ENCODE measurements around the gene ZNF536.
"Not testable (repeated sequence)": the region's sequence is repeated elsewhere in the genome, so short reads cannot be mapped to it uniquely, and the experiment has no call there.

The ZNF536 gene

DNA sequence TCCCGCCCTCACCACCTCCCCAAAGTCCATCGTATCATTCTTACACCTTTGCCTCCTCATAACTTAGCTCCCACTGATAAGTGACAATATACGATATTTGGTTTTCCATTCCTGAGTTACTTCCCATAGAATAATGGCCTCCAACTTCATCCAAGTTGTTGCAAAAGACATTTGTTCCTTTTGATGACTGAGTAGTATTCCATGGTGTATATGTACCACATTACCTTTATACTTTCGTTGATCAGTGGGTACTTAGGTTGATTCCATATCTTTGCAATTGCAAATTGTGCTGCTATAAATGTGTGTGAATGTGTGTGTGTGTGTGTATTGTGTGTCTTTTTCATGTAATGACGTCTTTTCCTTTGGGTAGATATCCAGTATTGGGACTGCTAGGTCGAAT, 109.6 kb downstream of the ZNF536 start:
- DNase-seq (ENCODE audit: low read depth, low spot score): no peak

DNA sequence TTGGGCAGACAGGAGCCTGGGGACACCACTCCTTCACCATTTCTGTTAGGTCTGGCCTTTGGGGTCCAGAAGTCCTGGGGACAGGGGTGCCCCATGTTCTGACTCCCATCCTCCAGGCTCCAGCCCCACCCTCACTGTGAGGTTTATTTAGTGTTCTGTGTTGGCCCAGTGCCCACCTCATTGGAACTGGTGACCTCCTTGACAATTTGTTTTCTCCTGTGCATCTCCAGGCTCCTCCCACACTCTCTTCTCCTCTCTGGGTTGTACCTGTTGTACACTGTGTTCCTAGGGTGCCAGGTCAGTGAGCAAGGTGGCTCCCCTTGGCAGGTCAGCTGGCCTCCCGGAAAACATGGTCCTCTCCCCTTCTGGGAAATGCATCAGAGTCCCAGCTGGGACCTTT, 110.8 kb downstream of the ZNF536 start:
- DNase-seq (ENCODE audit: low read depth, low spot score): no peak

DNA sequence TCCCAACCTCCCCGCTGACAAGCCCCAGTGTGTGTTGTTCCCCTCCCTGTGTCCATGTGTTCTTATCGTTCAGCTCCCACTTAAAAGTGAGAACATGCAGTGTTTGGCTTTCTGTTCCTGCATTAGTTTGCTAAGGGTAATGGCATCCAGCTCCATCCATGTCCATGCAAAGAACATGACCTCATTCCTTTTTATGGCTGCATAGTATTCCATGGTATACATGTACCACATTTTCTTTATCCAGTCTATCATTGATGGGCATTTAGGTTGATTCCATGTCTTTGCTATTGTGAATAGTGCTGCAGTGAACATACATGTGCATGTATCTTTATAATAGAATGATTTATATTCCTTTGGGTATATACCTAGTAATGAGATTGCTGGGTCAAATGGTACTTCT, 114.1 kb downstream of the ZNF536 start:
- not testable (repeated sequence) for DNase-seq (ENCODE audit: low read depth, low spot score)

DNA sequence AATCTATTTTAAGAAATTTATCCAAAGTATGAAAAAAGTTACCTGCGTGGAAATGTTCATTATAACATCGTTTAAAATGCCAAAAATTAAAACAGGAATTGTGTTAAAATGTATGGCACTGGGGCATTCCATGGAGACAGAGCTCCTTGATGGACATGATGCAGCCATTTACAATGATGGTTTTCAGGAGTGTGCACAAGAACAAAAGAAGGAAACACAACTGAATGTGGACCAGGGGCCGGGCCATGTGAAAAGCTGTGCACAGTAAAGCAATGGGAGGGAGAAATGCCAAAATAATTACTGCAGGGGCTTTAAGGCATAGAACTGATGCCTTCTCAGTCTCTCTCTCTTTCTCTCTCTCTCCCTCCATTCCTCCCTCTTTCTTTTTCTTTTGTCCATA, 115.0 kb downstream of the ZNF536 start:
- DNase-seq (ENCODE audit: low read depth, low spot score): no peak

DNA sequence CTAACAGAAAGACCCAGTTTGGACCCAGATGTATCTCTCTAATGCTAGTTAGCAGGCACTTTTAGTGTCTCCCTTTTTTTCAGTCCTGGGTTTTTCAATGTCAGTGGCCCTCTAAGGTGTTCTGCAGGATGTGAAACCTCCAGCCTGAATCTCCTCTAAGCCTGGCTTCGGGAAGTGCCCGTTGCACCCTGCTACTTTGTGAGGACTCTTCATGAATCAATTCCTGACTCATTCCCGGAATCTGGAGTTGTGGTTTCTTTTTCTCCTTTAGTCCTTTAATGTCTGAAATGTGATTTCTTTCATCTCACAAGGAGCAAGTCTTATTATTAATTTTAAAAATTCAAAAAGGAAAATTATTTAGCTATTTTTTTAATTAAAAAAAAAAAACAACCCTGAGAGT, 116.0 kb downstream of the ZNF536 start:
- DNase-seq (ENCODE audit: low read depth, low spot score): no peak

DNA sequence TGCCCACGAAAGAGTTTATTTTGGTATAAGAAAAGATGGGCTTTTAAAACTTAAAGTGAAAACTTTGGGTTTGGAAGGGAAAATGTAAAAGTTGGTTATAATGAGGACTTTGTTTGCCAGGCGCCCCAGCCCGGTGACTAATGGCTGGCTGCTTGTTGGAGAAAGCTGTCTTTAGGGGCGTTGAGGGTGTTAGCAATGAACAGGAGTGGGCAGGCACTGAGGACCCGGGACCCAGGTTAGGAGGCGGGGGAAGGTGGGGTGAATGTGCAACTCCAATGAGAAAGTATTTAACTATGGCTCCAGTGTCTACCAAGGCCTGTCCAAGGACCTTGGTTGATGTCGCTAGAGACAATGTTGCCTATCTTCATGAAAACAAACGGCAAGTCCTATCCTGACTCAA, 118.6 kb downstream of the ZNF536 start:
- DNase-seq (ENCODE audit: low read depth, low spot score): no peak

DNA sequence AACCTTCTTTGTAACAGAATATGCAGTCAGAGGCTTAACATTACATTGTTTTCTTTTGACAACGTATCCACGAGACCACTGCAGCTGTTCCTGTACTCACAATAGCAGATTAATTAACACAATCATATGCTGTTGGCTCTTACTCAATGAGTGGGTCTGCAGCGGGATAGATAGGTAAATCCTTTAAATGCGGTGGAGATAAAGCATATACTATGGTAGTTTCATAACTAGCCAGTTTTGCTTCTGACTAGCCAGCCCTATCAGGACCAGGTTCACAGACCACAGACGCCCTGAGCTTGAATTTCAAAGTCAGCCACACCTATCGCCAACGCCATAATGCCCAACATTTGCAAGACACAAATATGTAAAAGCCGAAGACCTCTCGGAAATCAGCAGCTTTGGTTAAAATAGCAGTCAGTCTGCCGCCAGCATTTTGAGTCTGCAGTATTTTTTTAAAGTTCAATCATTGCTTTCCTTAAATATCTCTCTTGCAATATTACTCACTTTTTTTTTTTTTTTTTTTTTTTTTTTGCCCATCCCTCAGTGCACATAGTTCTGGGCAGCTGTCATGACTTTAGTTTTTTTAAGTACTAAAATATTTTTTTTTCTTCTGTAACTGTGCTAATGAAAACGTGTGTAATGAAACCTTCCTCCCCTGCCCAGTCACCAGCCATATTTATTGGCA, 120.5 kb downstream of the ZNF536 start:
- peak; percentile 8 for DNase-seq (ENCODE audit: low read depth, low spot score)

DNA sequence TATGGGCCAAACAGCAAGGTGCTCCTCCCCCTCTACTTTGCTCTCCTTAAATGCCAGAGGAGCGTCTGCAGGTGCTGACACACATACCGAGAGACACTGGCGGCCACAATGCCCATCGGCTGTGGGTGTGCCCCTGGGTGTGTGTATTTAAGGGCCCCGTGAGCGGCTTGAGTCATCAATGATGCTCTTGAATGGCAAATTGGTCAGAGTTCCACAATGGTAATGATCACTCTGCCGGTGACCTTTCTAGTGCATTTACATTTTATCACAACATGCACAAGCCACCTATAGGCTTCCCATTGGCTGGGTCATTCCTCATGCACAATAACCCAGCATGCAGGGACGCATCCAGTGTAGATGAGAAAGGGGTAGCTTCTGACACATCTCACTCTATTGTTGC, 124.8 kb downstream of the ZNF536 start:
- peak; percentile 47 for DNase-seq (ENCODE audit: low read depth, low spot score)

DNA sequence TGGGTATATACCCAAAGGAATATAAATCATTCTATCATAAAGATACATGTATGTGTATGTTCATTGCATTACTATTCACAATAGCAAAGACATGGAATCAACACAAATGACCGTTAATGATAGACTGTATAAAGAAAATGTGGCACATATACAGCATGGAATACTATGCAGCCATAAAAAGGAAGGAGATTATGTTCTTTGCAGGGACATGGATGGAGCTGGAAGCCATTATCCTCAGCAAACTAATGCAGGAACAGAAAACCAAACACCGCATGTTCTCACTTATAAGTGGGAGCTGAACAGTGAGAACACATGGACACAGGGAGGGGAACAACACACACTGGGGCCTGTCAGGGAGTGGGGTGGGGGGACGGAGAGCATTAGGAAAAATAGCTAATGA, 125.9 kb downstream of the ZNF536 start:
- not testable (repeated sequence) for DNase-seq (ENCODE audit: low read depth, low spot score)

DNA sequence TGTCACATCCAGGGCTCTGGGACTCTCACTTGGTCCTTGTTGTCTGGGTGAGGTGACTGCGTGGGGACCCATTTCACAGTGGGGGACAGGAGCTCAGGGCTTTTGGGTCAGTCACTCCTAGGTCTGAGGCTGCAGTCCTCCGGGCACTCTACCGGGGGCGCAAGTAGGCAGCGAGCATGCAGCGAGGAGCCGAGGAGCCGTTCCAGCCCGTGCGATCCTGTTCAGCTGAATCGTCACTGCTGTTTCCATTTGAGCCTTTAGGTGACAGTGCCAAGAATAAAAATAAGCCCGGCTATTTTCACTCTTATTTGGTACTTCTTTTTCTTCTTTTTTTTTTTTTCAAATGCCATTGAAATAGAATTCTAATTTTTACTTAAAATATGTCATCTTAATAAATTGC, 126.5 kb downstream of the ZNF536 start:
- peak; percentile 40 for DNase-seq (ENCODE audit: low read depth, low spot score)

DNA sequence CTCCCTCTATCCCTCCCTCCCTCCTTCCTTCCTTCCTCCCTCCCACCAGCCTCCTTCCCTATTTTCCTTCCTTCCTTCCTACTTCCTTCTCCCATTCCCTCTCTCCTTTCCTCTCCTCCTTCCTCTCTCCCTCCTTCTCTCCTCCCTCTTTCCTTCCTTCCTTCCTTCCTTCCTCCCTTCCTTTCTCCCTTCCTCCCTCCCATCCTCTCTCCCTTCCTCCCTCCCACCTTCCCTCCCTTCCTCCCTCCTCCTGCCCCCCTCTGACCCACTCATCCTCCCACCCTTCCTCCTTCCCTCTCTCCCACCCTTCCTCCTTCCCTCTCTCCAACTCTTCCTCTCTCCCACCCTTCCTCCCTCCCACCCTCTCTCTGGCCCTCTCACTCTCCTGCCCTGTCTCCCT, 132.1 kb downstream of the ZNF536 start:
- no peak for DNase-seq (ENCODE audit: low read depth, low spot score)

DNA sequence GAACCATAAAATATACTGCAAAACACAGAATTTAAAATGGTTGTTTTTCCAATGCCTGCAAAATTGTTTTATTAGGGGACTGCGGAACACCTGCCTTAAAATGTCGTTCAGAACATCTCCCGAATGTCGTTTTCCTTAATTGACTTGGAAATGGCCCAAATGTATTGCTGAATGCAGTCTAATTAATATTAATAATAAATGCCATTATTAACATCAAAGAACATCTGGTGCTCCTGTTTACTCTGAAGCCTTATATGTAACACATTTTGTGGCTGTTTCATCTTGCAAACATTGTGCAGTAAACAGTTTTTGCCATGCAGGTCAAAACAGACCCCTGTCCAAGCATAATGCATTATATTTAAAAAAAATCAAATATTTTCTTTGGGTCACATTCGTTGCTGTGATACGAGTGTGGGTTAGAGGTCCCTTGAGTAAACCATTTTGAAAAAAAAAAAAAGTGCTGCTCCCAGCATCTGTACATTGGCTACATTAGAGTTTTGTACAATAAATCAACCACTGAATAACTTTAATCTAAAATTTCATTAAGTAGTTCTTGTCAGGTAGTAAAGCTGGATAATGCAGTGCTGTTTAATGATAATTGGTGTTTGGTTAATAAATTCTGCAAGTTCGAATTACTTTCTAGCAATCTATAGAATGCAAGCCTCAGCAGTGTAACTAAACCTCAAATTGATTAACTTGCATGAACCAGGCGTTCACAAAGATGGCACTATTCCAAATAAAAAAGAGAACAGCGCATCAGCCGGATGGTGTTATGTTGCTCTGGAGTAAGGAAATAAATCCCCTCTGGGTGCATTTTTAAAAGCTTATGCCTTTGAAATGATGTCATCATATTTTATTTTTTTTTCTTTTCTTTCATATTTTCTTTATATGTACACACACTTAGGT, 140.2 kb downstream of the ZNF536 start:
- DNase-seq (ENCODE audit: low read depth, low spot score): no peak

DNA sequence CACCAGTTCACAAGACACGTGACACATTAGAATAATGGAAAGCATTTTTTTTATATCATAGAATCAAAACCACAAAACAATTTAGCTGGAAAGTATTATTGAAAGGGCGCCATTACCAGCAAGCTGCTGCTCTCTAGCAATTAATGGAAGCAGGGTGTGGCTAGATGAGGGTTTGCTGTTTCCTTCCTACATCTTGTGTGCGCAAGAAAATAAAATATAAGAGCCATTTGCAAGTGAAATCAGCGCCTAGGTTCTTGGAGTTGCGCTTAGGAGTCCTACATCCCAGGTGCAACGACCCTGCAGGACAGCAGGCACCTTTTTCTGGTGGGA, 140.9 kb downstream of the ZNF536 start:
- no peak for DNase-seq (ENCODE audit: low read depth, low spot score)

DNA sequence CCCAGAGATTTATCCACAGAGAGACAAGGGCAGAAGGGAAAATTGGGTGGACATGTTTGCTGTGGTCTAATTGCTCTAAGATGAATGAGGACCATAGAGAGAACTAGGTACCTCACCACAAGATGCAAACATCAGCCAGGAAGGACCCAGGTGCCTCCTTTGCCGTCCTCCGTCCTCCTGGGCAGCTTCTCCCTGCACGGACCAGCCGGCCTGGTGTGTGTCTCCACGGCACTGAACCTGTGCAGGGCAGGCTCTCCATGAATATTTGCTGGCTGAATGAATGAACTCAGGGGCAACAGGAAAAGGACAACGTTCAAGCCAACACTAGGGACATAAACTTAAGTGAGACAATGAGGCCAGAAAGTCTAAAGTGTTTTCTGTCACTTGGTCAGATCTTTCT, 143.9 kb downstream of the ZNF536 start:
- no peak for DNase-seq (ENCODE audit: low read depth, low spot score)

DNA sequence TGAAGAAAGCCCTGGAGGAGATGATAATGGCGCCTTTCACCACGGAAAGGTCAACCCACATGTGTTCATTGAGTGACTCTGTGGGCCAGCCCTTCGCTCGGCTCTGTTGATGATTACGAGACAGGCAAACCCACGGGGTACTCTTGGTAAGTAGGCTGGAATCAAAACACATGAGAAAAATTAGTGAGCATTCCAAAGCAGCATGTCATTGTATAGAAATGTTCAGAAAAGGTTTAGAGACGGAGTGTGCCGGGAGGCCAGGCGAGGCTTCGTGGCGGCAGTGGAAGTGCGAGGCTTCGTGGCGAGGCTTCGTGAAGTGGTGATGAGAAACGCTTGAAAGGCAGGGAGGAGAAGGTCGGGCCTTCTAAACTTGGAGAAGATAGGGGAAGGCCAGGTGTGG, 144.3 kb downstream of the ZNF536 start:
- DNase-seq (ENCODE audit: low read depth, low spot score): no peak

DNA sequence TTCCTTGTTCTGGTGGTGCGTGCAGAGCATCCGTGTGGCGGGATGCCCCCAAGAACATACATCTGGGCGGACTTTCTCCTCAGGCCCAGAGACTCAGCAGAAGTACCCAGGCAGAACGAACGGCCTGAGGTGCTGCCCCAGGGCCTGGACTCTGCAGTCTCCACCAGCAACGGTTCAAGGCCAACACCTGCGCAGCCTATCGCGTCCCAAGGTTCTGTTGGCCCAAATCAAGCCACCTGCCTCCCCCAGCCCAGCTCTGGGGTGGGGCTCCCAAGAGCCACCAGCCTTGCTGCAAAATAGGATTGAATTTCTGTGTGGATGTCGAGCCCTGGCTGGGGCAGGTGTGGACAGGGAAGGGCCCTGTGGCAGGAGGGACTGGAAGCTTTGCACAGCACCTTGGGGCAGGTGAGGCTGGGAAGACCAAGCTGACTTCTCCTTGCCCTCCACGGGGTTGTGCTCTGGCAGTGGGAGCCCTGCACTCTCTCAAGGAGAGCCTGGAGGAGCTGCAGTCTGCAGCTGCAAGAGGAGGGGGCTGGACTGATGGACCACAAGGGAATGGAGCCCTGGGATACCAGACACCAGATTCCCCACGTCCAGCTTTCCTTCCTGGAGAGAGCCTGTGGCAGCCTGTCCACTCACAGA, 146.9 kb downstream of the ZNF536 start:
- no peak for DNase-seq (ENCODE audit: low read depth, low spot score)

DNA sequence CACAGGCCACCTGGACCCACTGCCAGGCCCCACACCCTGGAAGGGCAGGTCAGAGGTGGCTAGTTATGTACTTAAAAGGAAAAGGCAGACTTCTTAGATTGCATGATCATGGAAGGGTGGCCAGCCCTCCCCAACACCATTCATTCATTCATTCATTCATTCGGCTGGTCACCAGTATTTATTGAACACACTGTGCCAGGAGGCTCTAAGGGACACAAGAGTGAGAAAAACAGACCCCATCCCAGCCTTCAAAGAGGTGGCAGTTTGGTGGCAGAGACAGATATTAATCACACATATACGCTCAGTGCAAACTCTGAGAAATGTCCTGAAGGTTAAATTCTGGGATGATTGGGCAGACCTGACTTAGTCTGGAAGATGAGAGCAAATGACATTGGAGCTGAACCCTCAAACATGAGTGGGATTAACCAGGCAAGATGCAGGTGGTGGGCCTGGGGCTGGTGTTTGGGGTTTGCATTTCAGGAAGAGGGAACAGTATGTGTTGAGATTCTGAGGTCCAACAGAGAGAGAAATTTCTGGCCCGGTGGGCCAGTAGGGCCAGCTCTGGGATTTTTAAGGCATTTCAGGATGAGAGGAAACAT, 147.5 kb downstream of the ZNF536 start:
- DNase-seq (ENCODE audit: low read depth, low spot score): no peak

DNA sequence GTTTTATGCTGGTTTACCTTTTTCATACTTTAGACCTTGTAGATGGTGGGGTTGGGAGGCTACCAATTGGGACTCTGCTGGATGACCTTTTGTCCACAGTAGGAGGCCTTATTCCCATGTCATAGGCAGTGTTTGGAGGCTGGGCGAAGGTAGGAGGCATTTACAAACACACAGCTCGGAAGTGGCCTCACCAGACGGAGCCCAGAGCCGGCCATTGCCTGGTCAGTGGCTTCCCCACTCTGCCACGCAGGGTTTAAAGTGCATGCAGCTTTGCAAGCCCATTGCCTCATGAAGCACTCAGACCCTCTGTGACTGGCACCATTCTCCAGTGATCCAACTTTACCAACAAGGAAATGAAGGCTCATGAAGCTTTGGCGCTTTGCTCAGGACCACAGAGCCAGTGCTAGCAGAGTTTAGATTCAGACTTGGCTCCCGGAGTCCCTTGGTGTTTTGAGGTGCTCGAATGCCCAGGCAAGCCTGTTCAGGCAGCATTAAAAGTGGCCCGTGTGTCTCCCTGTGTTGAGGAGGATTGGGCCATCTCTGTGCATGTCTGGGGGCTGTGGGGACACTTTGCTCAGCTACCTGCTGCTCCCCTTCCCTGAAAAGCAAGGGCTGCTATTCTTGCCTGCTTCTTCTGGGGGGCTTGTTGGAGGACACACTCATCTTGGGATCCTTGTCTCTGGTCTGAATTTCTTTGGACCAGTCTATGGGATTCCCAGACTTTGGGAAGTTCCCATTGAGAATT, 148.7 kb downstream of the ZNF536 start:
- DNase-seq (ENCODE audit: low read depth, low spot score): no peak

DNA sequence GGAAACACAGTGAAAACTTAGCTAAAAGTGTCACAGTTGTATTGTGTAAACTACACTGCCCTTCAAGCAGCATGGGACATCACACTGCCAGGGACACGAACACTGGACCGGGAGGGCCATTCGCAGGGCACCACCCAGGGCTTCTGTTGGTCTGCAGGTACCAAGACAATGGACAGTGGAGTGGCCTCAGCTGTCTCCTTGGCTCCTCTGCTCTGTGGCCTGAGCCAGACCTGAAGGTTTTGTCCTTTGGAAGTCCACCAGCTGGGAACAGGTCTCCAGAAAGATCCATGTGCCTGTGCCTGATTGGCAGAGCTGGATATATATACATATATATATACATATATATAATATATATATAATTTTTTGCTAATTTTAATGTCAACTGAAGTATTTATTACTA, 149.8 kb downstream of the ZNF536 start:
- DNase-seq (ENCODE audit: low read depth, low spot score): no peak

DNA sequence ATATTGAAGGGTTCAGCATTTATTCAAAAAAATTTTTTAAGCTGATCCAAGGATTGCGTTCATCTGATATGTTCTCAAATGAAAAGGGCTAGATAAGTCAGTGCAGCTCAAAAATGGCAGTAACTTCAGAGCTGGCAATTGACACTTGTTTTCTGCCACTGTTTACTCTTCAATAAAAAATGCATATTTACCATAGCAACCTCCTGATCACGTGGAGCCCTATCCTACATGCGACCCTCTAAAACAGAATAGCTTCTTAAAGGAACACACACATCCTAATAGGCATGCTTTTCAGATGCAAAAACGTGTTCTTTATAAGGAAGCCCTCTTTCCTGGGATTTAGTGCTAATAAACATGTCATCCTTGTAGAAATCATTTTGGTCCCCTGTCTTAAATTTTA, 150.2 kb downstream of the ZNF536 start:
- no peak for DNase-seq (ENCODE audit: low read depth, low spot score)

DNA sequence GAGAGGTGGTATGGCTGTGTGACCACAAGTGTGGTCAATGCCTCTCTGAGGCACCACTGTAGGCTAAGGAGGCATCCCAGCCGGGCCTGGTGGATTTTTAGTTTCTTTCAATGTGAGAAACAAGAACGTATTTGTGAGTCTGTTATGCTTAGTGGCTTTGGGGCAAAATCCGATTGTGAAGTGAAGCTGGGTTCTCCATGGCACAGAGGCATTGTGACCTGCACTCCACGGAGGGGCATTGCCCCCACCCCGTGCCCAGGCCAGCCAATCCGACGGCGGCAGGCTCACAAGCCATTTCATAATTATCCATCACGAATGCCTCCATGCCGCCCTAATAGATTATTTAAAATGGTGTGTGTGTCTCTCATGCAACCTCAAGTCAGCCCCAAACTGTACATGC, 151.6 kb downstream of the ZNF536 start:
- no peak for DNase-seq (ENCODE audit: low read depth, low spot score)

DNA sequence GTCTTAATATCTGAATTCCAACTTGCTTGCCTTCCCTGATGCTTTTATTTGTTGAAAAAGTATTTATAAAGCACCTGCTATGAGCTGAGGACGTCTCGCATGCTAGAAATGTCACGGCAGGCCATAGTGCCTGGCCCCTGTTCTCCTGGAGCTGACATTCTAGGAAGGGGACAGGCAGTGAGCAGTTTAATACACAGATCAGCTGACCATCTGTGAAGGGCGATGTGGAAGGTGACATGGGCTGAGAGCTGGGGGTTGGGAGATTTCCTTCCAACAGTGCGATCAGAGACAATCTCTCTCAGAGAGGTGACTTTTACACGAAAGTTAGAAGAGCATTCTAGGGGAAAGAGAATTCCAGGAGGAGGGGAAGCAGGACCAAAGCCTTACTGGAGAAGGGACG, 153.2 kb downstream of the ZNF536 start:
- no peak for DNase-seq (ENCODE audit: low read depth, low spot score)
